ENCODE results near the gene MACC1. TPM values are rescaled to one million over a fixed set of nuclear protein-coding genes. Genes with fewer than 3 reads are reported as not detected.

The MACC1 gene
- total and polyA plus RNA-seq, 9 of the 15 experiments (the other 6 are each of a cell fraction or from before 2014, with no cell fraction given), result 5.9 to 30.2 (median 10.4) TPM

DNA sequence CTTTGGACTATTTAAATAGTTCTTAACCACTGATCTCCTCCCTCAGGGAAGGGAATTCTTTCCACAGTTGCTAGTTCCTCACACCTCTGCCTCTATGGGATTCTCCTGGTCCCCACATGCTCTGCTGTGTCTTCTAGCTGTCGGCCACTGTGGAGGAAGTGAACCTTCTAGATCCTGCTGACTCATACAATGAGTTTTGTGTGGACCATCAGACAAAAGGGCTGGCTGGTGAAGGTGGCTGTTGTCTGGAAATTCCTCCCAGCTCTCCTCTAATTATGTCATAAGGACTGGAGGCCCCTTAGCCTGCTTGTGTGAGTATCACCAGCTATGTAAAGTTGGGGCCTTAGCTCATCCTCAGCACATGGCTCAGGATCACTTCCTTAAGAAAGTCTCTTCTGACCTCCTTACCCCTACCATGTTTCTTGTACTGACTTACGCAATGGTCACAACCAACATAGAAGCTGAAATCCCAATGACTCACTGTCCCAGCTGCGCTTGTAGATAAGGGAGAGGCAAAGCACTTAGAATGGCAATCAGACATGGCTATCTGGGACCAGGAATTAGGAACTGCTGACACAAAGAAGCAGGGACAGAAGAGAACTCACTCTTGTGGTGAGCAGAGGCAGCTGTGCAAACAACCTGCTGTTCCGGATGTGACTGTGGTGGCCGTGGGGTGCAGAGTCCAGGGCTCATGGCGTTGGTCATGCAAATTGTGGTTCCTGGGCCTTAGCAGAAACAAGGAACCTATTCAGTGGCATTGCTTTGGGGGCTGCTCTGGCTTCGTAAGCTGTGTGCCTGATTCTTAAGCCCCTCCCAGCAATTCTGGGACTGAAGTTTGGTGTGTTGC lies 2.5 kb upstream of the MACC1 start (continued):
- TF ChIP-seq, protein P1, sequence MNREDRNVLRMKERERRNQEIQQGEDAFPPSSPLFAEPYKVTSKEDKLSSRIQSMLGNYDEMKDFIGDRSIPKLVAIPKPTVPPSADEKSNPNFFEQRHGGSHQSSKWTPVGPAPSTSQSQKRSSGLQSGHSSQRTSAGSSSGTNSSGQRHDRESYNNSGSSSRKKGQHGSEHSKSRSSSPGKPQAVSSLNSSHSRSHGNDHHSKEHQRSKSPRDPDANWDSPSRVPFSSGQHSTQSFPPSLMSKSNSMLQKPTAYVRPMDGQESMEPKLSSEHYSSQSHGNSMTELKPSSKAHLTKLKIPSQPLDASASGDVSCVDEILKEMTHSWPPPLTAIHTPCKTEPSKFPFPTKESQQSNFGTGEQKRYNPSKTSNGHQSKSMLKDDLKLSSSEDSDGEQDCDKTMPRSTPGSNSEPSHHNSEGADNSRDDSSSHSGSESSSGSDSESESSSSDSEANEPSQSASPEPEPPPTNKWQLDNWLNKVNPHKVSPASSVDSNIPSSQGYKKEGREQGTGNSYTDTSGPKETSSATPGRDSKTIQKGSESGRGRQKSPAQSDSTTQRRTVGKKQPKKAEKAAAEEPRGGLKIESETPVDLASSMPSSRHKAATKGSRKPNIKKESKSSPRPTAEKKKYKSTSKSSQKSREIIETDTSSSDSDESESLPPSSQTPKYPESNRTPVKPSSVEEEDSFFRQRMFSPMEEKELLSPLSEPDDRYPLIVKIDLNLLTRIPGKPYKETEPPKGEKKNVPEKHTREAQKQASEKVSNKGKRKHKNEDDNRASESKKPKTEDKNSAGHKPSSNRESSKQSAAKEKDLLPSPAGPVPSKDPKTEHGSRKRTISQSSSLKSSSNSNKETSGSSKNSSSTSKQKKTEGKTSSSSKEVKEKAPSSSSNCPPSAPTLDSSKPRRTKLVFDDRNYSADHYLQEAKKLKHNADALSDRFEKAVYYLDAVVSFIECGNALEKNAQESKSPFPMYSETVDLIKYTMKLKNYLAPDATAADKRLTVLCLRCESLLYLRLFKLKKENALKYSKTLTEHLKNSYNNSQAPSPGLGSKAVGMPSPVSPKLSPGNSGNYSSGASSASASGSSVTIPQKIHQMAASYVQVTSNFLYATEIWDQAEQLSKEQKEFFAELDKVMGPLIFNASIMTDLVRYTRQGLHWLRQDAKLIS (CRISPR knock-in tag; IDR thresholded peaks at IDR 0.05), result peak; percentile 94
- TF ChIP-seq ZNF766 (CRISPR knock-in tag; conservative IDR thresholded peaks at IDR 0.05) (peak; percentile 95), ZNF436 (CRISPR knock-in tag; IDR thresholded peaks at IDR 0.05) (no peak), POLR3A (IDR thresholded peaks at IDR 0.05; ENCODE audit: borderline replicate concordance, extremely low read depth, insufficient read depth, insufficient read length) (no peak), SNRNP70 (optimal IDR thresholded peaks at IDR 0.05; ENCODE audit: low read depth, low read length) (no peak), ZNF197 (CRISPR knock-in tag; IDR thresholded peaks at IDR 0.05; ENCODE audit: low read depth) (no peak; the same call in none of the 2 replicates), KLF1 (tag; IDR thresholded peaks at IDR 0.05) (peak; percentile 76; the same call in 1 of the 2 replicates), MAFG (tag; conservative IDR thresholded peaks at IDR 0.05) (peak; percentile 94), HDAC2 (IDR thresholded peaks at IDR 0.05) (peak; percentile 99), MAFF (IDR thresholded peaks at IDR 0.05; ENCODE audit: low read length) (peak; percentile 81), ZNF76 (CRISPR knock-in tag; IDR thresholded peaks at IDR 0.05; ENCODE audit: borderline replicate concordance) (peak; percentile 78; the same call in 1 of the 2 replicates), MEF2A (IDR thresholded peaks at IDR 0.05; ENCODE audit: control insufficient read depth, low read depth, low read length) (peak; percentile 72)
- TF ChIP-seq, protein P2, sequence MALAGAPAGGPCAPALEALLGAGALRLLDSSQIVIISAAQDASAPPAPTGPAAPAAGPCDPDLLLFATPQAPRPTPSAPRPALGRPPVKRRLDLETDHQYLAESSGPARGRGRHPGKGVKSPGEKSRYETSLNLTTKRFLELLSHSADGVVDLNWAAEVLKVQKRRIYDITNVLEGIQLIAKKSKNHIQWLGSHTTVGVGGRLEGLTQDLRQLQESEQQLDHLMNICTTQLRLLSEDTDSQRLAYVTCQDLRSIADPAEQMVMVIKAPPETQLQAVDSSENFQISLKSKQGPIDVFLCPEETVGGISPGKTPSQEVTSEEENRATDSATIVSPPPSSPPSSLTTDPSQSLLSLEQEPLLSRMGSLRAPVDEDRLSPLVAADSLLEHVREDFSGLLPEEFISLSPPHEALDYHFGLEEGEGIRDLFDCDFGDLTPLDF (CRISPR knock-in tag; IDR thresholded peaks at IDR 0.05), result peak; percentile 79
- TF ChIP-seq, protein P3, sequence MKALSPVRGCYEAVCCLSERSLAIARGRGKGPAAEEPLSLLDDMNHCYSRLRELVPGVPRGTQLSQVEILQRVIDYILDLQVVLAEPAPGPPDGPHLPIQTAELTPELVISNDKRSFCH (CRISPR knock-in tag; IDR thresholded peaks at IDR 0.05), result no peak
- TF ChIP-seq, protein P3 (tag; IDR thresholded peaks at IDR 0.05), result peak; percentile 98
- TF ChIP-seq, protein P4, sequence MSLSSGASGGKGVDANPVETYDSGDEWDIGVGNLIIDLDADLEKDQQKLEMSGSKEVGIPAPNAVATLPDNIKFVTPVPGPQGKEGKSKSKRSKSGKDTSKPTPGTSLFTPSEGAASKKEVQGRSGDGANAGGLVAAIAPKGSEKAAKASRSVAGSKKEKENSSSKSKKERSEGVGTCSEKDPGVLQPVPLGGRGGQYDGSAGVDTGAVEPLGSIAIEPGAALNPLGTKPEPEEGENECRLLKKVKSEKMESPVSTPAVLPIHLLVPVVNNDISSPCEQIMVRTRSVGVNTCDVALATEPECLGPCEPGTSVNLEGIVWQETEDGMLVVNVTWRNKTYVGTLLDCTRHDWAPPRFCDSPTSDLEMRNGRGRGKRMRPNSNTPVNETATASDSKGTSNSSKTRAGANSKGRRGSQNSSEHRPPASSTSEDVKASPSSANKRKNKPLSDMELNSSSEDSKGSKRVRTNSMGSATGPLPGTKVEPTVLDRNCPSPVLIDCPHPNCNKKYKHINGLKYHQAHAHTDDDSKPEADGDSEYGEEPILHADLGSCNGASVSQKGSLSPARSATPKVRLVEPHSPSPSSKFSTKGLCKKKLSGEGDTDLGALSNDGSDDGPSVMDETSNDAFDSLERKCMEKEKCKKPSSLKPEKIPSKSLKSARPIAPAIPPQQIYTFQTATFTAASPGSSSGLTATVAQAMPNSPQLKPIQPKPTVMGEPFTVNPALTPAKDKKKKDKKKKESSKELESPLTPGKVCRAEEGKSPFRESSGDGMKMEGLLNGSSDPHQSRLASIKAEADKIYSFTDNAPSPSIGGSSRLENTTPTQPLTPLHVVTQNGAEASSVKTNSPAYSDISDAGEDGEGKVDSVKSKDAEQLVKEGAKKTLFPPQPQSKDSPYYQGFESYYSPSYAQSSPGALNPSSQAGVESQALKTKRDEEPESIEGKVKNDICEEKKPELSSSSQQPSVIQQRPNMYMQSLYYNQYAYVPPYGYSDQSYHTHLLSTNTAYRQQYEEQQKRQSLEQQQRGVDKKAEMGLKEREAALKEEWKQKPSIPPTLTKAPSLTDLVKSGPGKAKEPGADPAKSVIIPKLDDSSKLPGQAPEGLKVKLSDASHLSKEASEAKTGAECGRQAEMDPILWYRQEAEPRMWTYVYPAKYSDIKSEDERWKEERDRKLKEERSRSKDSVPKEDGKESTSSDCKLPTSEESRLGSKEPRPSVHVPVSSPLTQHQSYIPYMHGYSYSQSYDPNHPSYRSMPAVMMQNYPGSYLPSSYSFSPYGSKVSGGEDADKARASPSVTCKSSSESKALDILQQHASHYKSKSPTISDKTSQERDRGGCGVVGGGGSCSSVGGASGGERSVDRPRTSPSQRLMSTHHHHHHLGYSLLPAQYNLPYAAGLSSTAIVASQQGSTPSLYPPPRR (CRISPR knock-in tag; IDR thresholded peaks at IDR 0.05; ENCODE audit: borderline replicate concordance), result peak; percentile 100
